ENCODE data around the gene TMCC1. TPM values are rescaled to one million over a fixed set of nuclear protein-coding genes. Genes with fewer than 3 reads are reported as not detected.
A peak's percentile ranks its signal among the peaks of the same experiment; 100 is the strongest.

Gene TMCC1
- total and polyA plus RNA-seq, 12 donors: 5.3 to 36.0 (median 27.2) TPM

GRCh38 chr3:129694228-129694627, 199.3 kb downstream of the TMCC1 start:
- 92 to 96% methylated on average over 5 of the region's 5 CpGs for WGBS, 2 donors
- no peak for ATAC-seq
- no peak for TF ChIP-seq CTCF (IDR thresholded peaks at IDR 0.05)
- Histone ChIP-seq H3K27me3 (no peaks in the 10 kb centered on the region), H3K36me3 (no peaks in the 10 kb centered on the region), H3K4me1 (peaks cover 0 to 17% (median 3%) of the 10 kb centered on the region in 9 donors), H3K4me3 (no peak overlapping the region), H3K9me3 (peaks cover 0 to 11% (median 0%) of the 10 kb centered on the region in 11 donors), H3K27ac (no peak overlapping the region)
- intact Hi-C loops (cut with DNase I): loop anchor here in 1 of 10 donors (5.0 kb wide), 1 partner anchor 38 kb away; no protein-coding TSS in a partner anchor
- no peak for DNase-seq

- ATAC-seq (no peak), DNase-seq (no peak)
- H3K27ac ChIP-seq: no peak overlapping the region
- intact Hi-C loops (cut with DNase I): loop anchor here in 1 of 10 donors (5.0 kb wide), 1 partner anchor 40 kb away; no protein-coding TSS in a partner anchor
- 98 to 100% methylated on average over 2 of the region's 2 CpGs for WGBS, 2 donors
- no peak for TF ChIP-seq CTCF (IDR thresholded peaks at IDR 0.05)
- H3K9me3 ChIP-seq: peaks cover 0 to 11% (median 0%) of the 10 kb centered on the region in 11 donors
- no peaks in the 10 kb centered on the region for H3K27me3 ChIP-seq
- peaks cover 0 to 27% (median 15%) of the 10 kb centered on the region in 9 donors for H3K4me1 ChIP-seq
- H3K36me3 ChIP-seq: no peaks in the 10 kb centered on the region
- no peak overlapping the region for H3K4me3 ChIP-seq
These were observed 200.8 kb downstream of the TMCC1 start for GRCh38 chr3:129692743-129693142.

- Histone ChIP-seq H3K4me3 (no peak overlapping the region), H3K36me3 (no peaks in the 10 kb centered on the region), H3K4me1 (peaks cover 0 to 43% (median 21%) of the 10 kb centered on the region in 9 donors), H3K9me3 (no peaks in the 10 kb centered on the region), H3K27me3 (no peaks in the 10 kb centered on the region), H3K27ac (no peak overlapping the region)
- no peak for ATAC-seq
- 96 to 97% methylated on average over 2 of the region's 2 CpGs for WGBS, 2 donors
- intact Hi-C loops (cut with DNase I): loop anchor here in 1 of 10 donors (5.0 kb wide), 1 partner anchor 41 kb away; no protein-coding TSS in a partner anchor
- TF ChIP-seq CTCF (IDR thresholded peaks at IDR 0.05): no peak
- DNase-seq: no peak
These were observed 202.5 kb downstream of the TMCC1 start for GRCh38 chr3:129690963-129691362.

GRCh38 chr3:129690406-129690805, 203.1 kb downstream of the TMCC1 start:
- TF ChIP-seq CTCF (IDR thresholded peaks at IDR 0.05): no peak
- no peak overlapping the region for H3K4me3 ChIP-seq
- H3K36me3 ChIP-seq: no peaks in the 10 kb centered on the region
- intact Hi-C loops (cut with DNase I): loop anchor here in 1 of 10 donors (5.0 kb wide), 1 partner anchor 42 kb away; no protein-coding TSS in a partner anchor
- no peak overlapping the region for H3K27ac ChIP-seq
- peaks cover 0 to 43% (median 21%) of the 10 kb centered on the region in 9 donors for H3K4me1 ChIP-seq
- DNase-seq: peak in 1 of 2 donors; percentile 59
- H3K27me3 ChIP-seq: no peaks in the 10 kb centered on the region
- H3K9me3 ChIP-seq: no peaks in the 10 kb centered on the region
- ATAC-seq: peak in 7 of 8 donors; percentile 33 to 78 (median 52)
